ENCODE data around the gene AKNA. TPM values are rescaled to one million over a fixed set of nuclear protein-coding genes. Genes with fewer than 3 reads are reported as not detected.

AKNA gene
- polyA plus RNA-seq, 1 of the 3 experiments (the other 2 are of a cell fraction) = 0.84 TPM

DNA sequence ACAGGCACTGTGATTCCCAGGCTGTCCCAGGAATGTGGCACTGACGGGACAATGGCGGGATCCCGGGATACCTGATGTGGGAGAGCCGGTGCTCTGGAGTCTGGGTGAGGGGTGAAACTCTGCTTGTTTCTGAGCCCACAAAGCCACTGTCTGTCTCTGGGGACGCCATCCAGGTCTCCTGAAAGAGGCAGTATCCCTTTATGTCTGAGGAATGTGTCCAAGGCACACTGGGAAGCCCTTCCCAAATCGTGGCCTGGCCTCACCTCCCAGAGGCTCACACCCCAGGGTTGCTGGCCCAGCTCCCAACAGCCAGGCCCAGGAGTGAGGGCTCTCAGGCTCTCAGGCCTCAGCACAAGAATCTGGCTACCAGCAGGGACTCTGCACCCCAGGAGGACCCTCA, 31.0 kb downstream of the AKNA start:
- POLR2A ChIA-PET = no interaction called here
- Histone ChIP-seq H3K9ac (no peak overlapping the region), H3F3A (replicated peaks; ENCODE audit: insufficient read depth) (peaks cover 2% of the 10 kb centered on the region), H3K9me2 (no peaks in the 10 kb centered on the region), H3K9me3 (no peaks in the 10 kb centered on the region), H3K27ac (ENCODE audit: low read depth in 2 of 2, low read length in 1 of 2) (no peak overlapping the region), H3K27me3 (ENCODE audit: insufficient read depth) (no peaks in the 10 kb centered on the region), H3K4me2 (no peak overlapping the region), H3K79me2 (ENCODE audit: insufficient read depth) (no peaks in the 10 kb centered on the region), H2AFZ (ENCODE audit: low read depth) (no peak overlapping the region), H3K4me3 (ENCODE audit: low read depth in 2 of 2, low read length in 1 of 2) (no peak overlapping the region), H4K20me1 (ENCODE audit: insufficient read depth) (no peaks in the 10 kb centered on the region), H3K4me1 (ENCODE audit: control insufficient read depth in 1 of 2, insufficient read depth in 2 of 2, low read depth in 1 of 2, low read length in 1 of 2) (no peaks in the 10 kb centered on the region), H3K36me3 (replicated peaks in 1 of 2; ENCODE audit: control insufficient read depth in 1 of 2, insufficient read depth in 2 of 2, low read length in 1 of 2) (no peaks in the 10 kb centered on the region)
- CTCF ChIA-PET = interaction anchor here (1.1 to 1.2 kb wide), 2 partner anchors 66 to 274 kb away, joined by 3 read pairs; no protein-coding TSS in a partner anchor
- 80% methylated on average over 6 of the region's 6 CpGs for WGBS (ENCODE audit: low lambda C conversion rate)
- TF ChIP-seq GABPA (IDR thresholded peaks at IDR 0.05; ENCODE audit: low read depth) (no peak), CHD2 (IDR thresholded peaks at IDR 0.05; ENCODE audit: low read length, partially characterized antibody) (no peak), ELF1 (IDR thresholded peaks at IDR 0.05) (no peak), FOXM1 (IDR thresholded peaks at IDR 0.05; ENCODE audit: low read depth) (no peak), YY1 (IDR thresholded peaks at IDR 0.05; ENCODE audit: low read depth) (no peak), NFIC (IDR thresholded peaks at IDR 0.05; ENCODE audit: borderline replicate concordance) (no peak), RAD21 (IDR thresholded peaks at IDR 0.05; ENCODE audit: low read length) (no peak)
- TF ChIP-seq, protein P1, sequence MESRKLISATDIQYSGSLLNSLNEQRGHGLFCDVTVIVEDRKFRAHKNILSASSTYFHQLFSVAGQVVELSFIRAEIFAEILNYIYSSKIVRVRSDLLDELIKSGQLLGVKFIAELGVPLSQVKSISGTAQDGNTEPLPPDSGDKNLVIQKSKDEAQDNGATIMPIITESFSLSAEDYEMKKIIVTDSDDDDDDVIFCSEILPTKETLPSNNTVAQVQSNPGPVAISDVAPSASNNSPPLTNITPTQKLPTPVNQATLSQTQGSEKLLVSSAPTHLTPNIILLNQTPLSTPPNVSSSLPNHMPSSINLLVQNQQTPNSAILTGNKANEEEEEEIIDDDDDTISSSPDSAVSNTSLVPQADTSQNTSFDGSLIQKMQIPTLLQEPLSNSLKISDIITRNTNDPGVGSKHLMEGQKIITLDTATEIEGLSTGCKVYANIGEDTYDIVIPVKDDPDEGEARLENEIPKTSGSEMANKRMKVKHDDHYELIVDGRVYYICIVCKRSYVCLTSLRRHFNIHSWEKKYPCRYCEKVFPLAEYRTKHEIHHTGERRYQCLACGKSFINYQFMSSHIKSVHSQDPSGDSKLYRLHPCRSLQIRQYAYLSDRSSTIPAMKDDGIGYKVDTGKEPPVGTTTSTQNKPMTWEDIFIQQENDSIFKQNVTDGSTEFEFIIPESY (IDR thresholded peaks at IDR 0.05; ENCODE audit: borderline replicate concordance, low read depth) = no peak
- DNase-seq = no peak

DNA sequence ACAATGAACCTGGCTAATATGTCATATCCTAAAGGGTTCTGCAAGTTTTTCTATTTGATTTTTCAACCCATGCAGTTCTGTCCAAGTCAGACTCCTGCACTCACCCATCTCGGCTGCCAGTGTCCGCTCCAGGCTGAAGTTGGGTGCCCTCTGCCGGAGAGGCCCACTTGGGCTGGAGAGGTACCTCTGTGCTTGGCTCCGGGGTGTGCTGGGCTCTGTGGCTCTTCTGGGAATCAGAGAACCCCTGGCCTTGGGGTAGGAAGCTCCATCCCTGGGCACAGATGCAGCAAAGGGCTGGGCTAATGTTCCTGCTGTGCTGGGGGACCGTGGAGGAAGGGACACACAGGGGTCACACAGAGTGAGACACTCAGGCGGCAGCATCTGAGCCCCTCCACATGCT, 32.0 kb downstream of the AKNA start:
- Histone ChIP-seq H3K27ac (ENCODE audit: low read depth in 2 of 2, low read length in 1 of 2) (no peak overlapping the region), H4K20me1 (ENCODE audit: insufficient read depth) (no peaks in the 10 kb centered on the region), H3K36me3 (replicated peaks in 1 of 2; ENCODE audit: control insufficient read depth in 1 of 2, insufficient read depth in 2 of 2, low read length in 1 of 2) (no peaks in the 10 kb centered on the region), H3K4me2 (no peak overlapping the region), H3K4me3 (ENCODE audit: low read depth in 2 of 2, low read length in 1 of 2) (no peak overlapping the region), H3K9me2 (no peaks in the 10 kb centered on the region), H2AFZ (ENCODE audit: low read depth) (no peak overlapping the region), H3F3A (replicated peaks; ENCODE audit: insufficient read depth) (peaks cover 4% of the 10 kb centered on the region), H3K9ac (no peak overlapping the region), H3K79me2 (ENCODE audit: insufficient read depth) (no peaks in the 10 kb centered on the region), H3K4me1 (ENCODE audit: control insufficient read depth in 1 of 2, insufficient read depth in 2 of 2, low read depth in 1 of 2, low read length in 1 of 2) (no peaks in the 10 kb centered on the region), H3K27me3 (ENCODE audit: insufficient read depth) (no peaks in the 10 kb centered on the region), H3K9me3 (no peaks in the 10 kb centered on the region)
- DNase-seq = no peak
- ChIA-PET CTCF (interaction anchor here (1.1 to 1.2 kb wide), 2 partner anchors 65 to 273 kb away, joined by 3 read pairs; no protein-coding TSS in a partner anchor), POLR2A (no interaction called here)
- TF ChIP-seq CHD2 (IDR thresholded peaks at IDR 0.05; ENCODE audit: low read length, partially characterized antibody) (no peak), FOSL2 (IDR thresholded peaks at IDR 0.05; ENCODE audit: borderline replicate concordance, low read depth) (no peak), FOXJ3 (CRISPR knock-in tag; IDR thresholded peaks at IDR 0.05) (no peak), RFX5 (IDR thresholded peaks at IDR 0.05; ENCODE audit: low read length) (no peak), MXI1 (IDR thresholded peaks at IDR 0.05; ENCODE audit: low read depth, low read length) (no peak), TEAD4 (IDR thresholded peaks at IDR 0.05; ENCODE audit: borderline replicate concordance, insufficient read depth) (no peak), MEF2A (IDR thresholded peaks at IDR 0.05; ENCODE audit: borderline replicate concordance, low read depth) (no peak), FOXM1 (IDR thresholded peaks at IDR 0.05; ENCODE audit: low read depth) (no peak), RAD21 (IDR thresholded peaks at IDR 0.05; ENCODE audit: low read length) (no peak), TAF1 (IDR thresholded peaks at IDR 0.05; ENCODE audit: borderline replicate concordance, low read depth, low read length) (no peak), RCOR1 (IDR thresholded peaks at IDR 0.05; ENCODE audit: low read length) (no peak), ELF1 (IDR thresholded peaks at IDR 0.05) (no peak)
- TF ChIP-seq, protein P2, sequence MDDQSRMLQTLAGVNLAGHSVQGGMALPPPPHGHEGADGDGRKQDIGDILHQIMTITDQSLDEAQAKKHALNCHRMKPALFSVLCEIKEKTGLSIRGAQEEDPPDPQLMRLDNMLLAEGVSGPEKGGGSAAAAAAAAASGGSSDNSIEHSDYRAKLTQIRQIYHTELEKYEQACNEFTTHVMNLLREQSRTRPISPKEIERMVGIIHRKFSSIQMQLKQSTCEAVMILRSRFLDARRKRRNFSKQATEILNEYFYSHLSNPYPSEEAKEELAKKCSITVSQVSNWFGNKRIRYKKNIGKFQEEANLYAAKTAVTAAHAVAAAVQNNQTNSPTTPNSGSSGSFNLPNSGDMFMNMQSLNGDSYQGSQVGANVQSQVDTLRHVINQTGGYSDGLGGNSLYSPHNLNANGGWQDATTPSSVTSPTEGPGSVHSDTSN (IDR thresholded peaks at IDR 0.05) = no peak
- TF ChIP-seq, protein P3, sequence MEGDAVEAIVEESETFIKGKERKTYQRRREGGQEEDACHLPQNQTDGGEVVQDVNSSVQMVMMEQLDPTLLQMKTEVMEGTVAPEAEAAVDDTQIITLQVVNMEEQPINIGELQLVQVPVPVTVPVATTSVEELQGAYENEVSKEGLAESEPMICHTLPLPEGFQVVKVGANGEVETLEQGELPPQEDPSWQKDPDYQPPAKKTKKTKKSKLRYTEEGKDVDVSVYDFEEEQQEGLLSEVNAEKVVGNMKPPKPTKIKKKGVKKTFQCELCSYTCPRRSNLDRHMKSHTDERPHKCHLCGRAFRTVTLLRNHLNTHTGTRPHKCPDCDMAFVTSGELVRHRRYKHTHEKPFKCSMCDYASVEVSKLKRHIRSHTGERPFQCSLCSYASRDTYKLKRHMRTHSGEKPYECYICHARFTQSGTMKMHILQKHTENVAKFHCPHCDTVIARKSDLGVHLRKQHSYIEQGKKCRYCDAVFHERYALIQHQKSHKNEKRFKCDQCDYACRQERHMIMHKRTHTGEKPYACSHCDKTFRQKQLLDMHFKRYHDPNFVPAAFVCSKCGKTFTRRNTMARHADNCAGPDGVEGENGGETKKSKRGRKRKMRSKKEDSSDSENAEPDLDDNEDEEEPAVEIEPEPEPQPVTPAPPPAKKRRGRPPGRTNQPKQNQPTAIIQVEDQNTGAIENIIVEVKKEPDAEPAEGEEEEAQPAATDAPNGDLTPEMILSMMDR (IDR thresholded peaks at IDR 0.05) = no peak
- 83% methylated on average over 4 of the region's 6 CpGs for WGBS (ENCODE audit: low lambda C conversion rate)
